Ectodermal cell (in vitro differentiated cells): ENCODE measurements around the gene STPG1.

Experiments
- H3K27ac ChIP-seq: 2 replicates; pipeline ENCODE4 v1.7.0; 2013; ENCODE audit warnings: mild to moderate bottlenecking, low read depth, low read length; ENCODE audit not compliant: insufficient read depth, poor library complexity, severe bottlenecking
- H3K27me3 ChIP-seq: 2 replicates; pipeline ENCODE4 v1.7.0; 2013; ENCODE audit warnings: mild to moderate bottlenecking, low read length; ENCODE audit not compliant: insufficient read depth, control insufficient read depth, poor library complexity, severe bottlenecking
- H3K36me3 ChIP-seq: one replicate; pipeline ENCODE4 v1.7.0; 2013; ENCODE audit warnings: low read length; ENCODE audit not compliant: control insufficient read depth, insufficient read depth
- H3K4me1 ChIP-seq: one replicate; pipeline ENCODE4 v1.7.0; 2013; ENCODE audit warnings: low read length; ENCODE audit not compliant: control insufficient read depth, insufficient read depth
- H3K4me3 ChIP-seq: 2 replicates; pipeline ENCODE4 v1.7.0; 2013; ENCODE audit warnings: low read depth, low read length, control low read depth; ENCODE audit not compliant: insufficient read depth
- H3K9me3 ChIP-seq: 2 replicates; pipeline ENCODE4 v1.7.0; 2013; ENCODE audit warnings: mild to moderate bottlenecking, low read length, moderate library complexity; ENCODE audit not compliant: control insufficient read depth
- WGBS, 2 experiments: methylation state at CpG; one replicate each; pipeline ENCODE4 v1.1.7; 2013; ENCODE audit warnings: missing lambda C conversion rate in 2 of 2; 5-methylcytosine and 5-hydroxymethylcytosine counted together

Gene STPG1

GRCh38 chr1:24362396-24362795 is 51.2 kb downstream of the STPG1 start:
- Histone ChIP-seq H3K27ac (no peak overlapping the region), H3K9me3 (no peaks in the 10 kb centered on the region), H3K4me1 (peaks cover 28% of the 10 kb centered on the region), H3K36me3 (no peaks in the 10 kb centered on the region), H3K4me3 (no peak overlapping the region), H3K27me3 (peaks cover 5% of the 10 kb centered on the region)
- WGBS, 2 experiments = 93 to 96% methylated on average over 2 of the region's 2 CpGs

- Histone ChIP-seq H3K36me3 (no peaks in the 10 kb centered on the region), H3K9me3 (no peaks in the 10 kb centered on the region), H3K4me1 (peaks cover 28% of the 10 kb centered on the region), H3K27me3 (peaks cover 5% of the 10 kb centered on the region), H3K4me3 (no peak overlapping the region), H3K27ac (no peak overlapping the region)
- 95 to 96% methylated on average over 3 of the region's 3 CpGs for WGBS, 2 experiments
These were observed 51.8 kb downstream of the STPG1 start for GRCh38 chr1:24361811-24362210.

- H3K27me3 ChIP-seq = peaks cover 5% of the 10 kb centered on the region
- H3K36me3 ChIP-seq = no peaks in the 10 kb centered on the region
- WGBS, 2 experiments = 96 to 98% methylated on average over 10 of the region's 10 CpGs
- peaks cover 27% of the 10 kb centered on the region for H3K4me1 ChIP-seq
- H3K4me3 ChIP-seq = no peak overlapping the region
- H3K27ac ChIP-seq = no peak overlapping the region
- no peaks in the 10 kb centered on the region for H3K9me3 ChIP-seq
These were observed 52.9 kb downstream of the STPG1 start for GRCh38 chr1:24360681-24361080.

- no peak overlapping the region for H3K4me3 ChIP-seq
- no peaks in the 10 kb centered on the region for H3K4me1 ChIP-seq
- no peak overlapping the region for H3K27ac ChIP-seq
- 96 to 98% methylated on average over 7 of the region's 7 CpGs for WGBS, 2 experiments
- no peaks in the 10 kb centered on the region for H3K27me3 ChIP-seq
- H3K36me3 ChIP-seq = no peaks in the 10 kb centered on the region
- H3K9me3 ChIP-seq = no peaks in the 10 kb centered on the region
These were observed 56.5 kb downstream of the STPG1 start for GRCh38 chr1:24357038-24357437.

GRCh38 chr1:24355466-24355865 is 58.1 kb downstream of the STPG1 start:
- Histone ChIP-seq H3K4me1 (no peaks in the 10 kb centered on the region), H3K36me3 (no peaks in the 10 kb centered on the region), H3K27me3 (no peaks in the 10 kb centered on the region), H3K27ac (no peak overlapping the region), H3K4me3 (no peak overlapping the region), H3K9me3 (no peaks in the 10 kb centered on the region)
- 88 to 95% methylated on average over 3 of the region's 3 CpGs for WGBS, 2 experiments

GRCh38 chr1:24353292-24353891 is 60.2 kb downstream of the STPG1 start:
- Histone ChIP-seq H3K36me3 (no peaks in the 10 kb centered on the region), H3K27ac (no peak overlapping the region), H3K4me3 (no peak overlapping the region), H3K4me1 (no peaks in the 10 kb centered on the region), H3K27me3 (no peaks in the 10 kb centered on the region), H3K9me3 (no peaks in the 10 kb centered on the region)
- WGBS, 2 experiments = 94% methylated on average over 4 of the region's 4 CpGs

- no peak overlapping the region for H3K27ac ChIP-seq
- no peaks in the 10 kb centered on the region for H3K4me1 ChIP-seq
- H3K36me3 ChIP-seq = no peaks in the 10 kb centered on the region
- WGBS, 2 experiments = 95% methylated on average over 7 of the region's 7 CpGs
- H3K27me3 ChIP-seq = no peaks in the 10 kb centered on the region
- no peaks in the 10 kb centered on the region for H3K9me3 ChIP-seq
- no peak overlapping the region for H3K4me3 ChIP-seq
These were observed 61.5 kb downstream of the STPG1 start for GRCh38 chr1:24351918-24352627.

GRCh38 chr1:24351247-24351646 is 62.3 kb downstream of the STPG1 start:
- WGBS, 2 experiments = 89 to 95% methylated on average over 4 of the region's 4 CpGs
- no peaks in the 10 kb centered on the region for H3K36me3 ChIP-seq
- no peak overlapping the region for H3K4me3 ChIP-seq
- no peaks in the 10 kb centered on the region for H3K27me3 ChIP-seq
- no peaks in the 10 kb centered on the region for H3K9me3 ChIP-seq
- no peaks in the 10 kb centered on the region for H3K4me1 ChIP-seq
- no peak overlapping the region for H3K27ac ChIP-seq

- Histone ChIP-seq H3K27ac (no peak overlapping the region), H3K36me3 (no peaks in the 10 kb centered on the region), H3K27me3 (no peaks in the 10 kb centered on the region), H3K9me3 (no peaks in the 10 kb centered on the region), H3K4me3 (no peak overlapping the region), H3K4me1 (no peaks in the 10 kb centered on the region)
- 87 to 95% methylated on average over 2 of the region's 2 CpGs for WGBS, 2 experiments
These were observed 63.7 kb downstream of the STPG1 start for GRCh38 chr1:24349891-24350290.

- no peak overlapping the region for H3K4me3 ChIP-seq
- WGBS, 2 experiments = 90 to 93% methylated on average over 10 of the region's 10 CpGs
- H3K9me3 ChIP-seq = no peaks in the 10 kb centered on the region
- H3K4me1 ChIP-seq = no peaks in the 10 kb centered on the region
- no peaks in the 10 kb centered on the region for H3K36me3 ChIP-seq
- H3K27ac ChIP-seq = no peak overlapping the region
- H3K27me3 ChIP-seq = no peaks in the 10 kb centered on the region
These were observed 65.4 kb downstream of the STPG1 start for GRCh38 chr1:24348196-24348595.
